GM21367 (cell line): ENCODE data around the gene KDM5C.

Experiments used
- ATAC-seq: cut with Tn5 transposase; IDR thresholded peaks from one replicate; pipeline ENCODE4 v1.9.1; 2021; ENCODE audit not compliant: unreplicated experiment

Gene KDM5C

GRCh38 chrX:53251307-53251706 is 26.3 kb upstream of the KDM5C start:
- no peak for ATAC-seq

GRCh38 chrX:53250556-53250955 is 25.5 kb upstream of the KDM5C start:
- no peak for ATAC-seq

GRCh38 chrX:53249408-53250042 is 24.5 kb upstream of the KDM5C start:
- ATAC-seq = no peak

- ATAC-seq = no peak
Measured at GRCh38 chrX:53247928-53248327, 22.9 kb upstream of the KDM5C start.

- ATAC-seq = no peak
Measured at GRCh38 chrX:53246231-53246630, 21.2 kb upstream of the KDM5C start.

GRCh38 chrX:53244610-53245009 is 19.6 kb upstream of the KDM5C start:
- ATAC-seq = no peak

GRCh38 chrX:53242310-53242709 is 17.3 kb upstream of the KDM5C start:
- no peak for ATAC-seq

- no peak for ATAC-seq
Measured at GRCh38 chrX:53241558-53241957, 16.6 kb upstream of the KDM5C start.

GRCh38 chrX:53239474-53239873 is 14.5 kb upstream of the KDM5C start:
- ATAC-seq = no peak

GRCh38 chrX:53237056-53237455 is 12.0 kb upstream of the KDM5C start:
- ATAC-seq = no peak

GRCh38 chrX:53236025-53236679 is 11.1 kb upstream of the KDM5C start:
- ATAC-seq = no peak

- ATAC-seq = no peak
Measured at GRCh38 chrX:53235566-53235965, 10.6 kb upstream of the KDM5C start.

- ATAC-seq = no peak
Measured at GRCh38 chrX:53234484-53234883, 9.5 kb upstream of the KDM5C start.

- ATAC-seq = no peak
Measured at GRCh38 chrX:53233536-53233935, 8.5 kb upstream of the KDM5C start.

GRCh38 chrX:53230116-53230515 is 5.1 kb upstream of the KDM5C start:
- no peak for ATAC-seq

GRCh38 chrX:53227224-53227765 is 2.3 kb upstream of the KDM5C start:
- ATAC-seq = no peak

GRCh38 chrX:53223955-53224859 is 800 bp downstream of the KDM5C start:
- ATAC-seq = no peak

GRCh38 chrX:53223068-53223693 is 1.8 kb downstream of the KDM5C start:
- no peak for ATAC-seq

- ATAC-seq = no peak
Measured at GRCh38 chrX:53211391-53211978, 13.5 kb downstream of the KDM5C start.

- ATAC-seq = no peak
Measured at GRCh38 chrX:53196678-53197077, 28.3 kb downstream of the KDM5C start.

GRCh38 chrX:53195401-53195800 is 29.6 kb downstream of the KDM5C start:
- no peak for ATAC-seq
